Measurements from ENCODE around the gene TDRD5.

- TF ChIP-seq CTCF (IDR thresholded peaks at IDR 0.05; ENCODE audit: poor library complexity, severe bottlenecking) = no peak
- TF ChIP-seq EZH2 (IDR thresholded peaks at IDR 0.05; ENCODE audit: borderline replicate concordance, insufficient read depth, low read length, poor library complexity, severe bottlenecking) = no peak
Observed at GRCh38 chr1:179548666-179549367, 42.8 kb upstream of the TDRD5 start.
